Measurements from ENCODE around the gene CDHR3. TPM values are rescaled to one million over a fixed set of nuclear protein-coding genes. Genes with fewer than 3 reads are reported as not detected.
"Not testable (repeated sequence)": the region's sequence is repeated elsewhere in the genome, so short reads cannot be mapped to it uniquely, and the experiment has no call there.

The CDHR3 gene
- total RNA-seq, 1 experiment from 2014 or later = not detected

GRCh38 chr7:105951597-105951996 lies 11.5 kb upstream of the CDHR3 start:
- Histone ChIP-seq H3K36me3 (ENCODE audit: insufficient read depth, low read length) (no peaks in the 10 kb centered on the region), H3K9ac (ENCODE audit: low read length) (no peak overlapping the region), H2AFZ (ENCODE audit: low read length) (no peak overlapping the region), H3K4me2 (ENCODE audit: low read depth, low read length, poor library complexity, severe bottlenecking) (no peak overlapping the region), H3K9me2 (replicated peaks; ENCODE audit: insufficient read depth, low read length) (no peaks in the 10 kb centered on the region), H3K9me3 (ENCODE audit: low read length) (peaks cover 10% of the 10 kb centered on the region; the same call in 1 of the 2 replicates), H4K20me1 (ENCODE audit: insufficient read depth, low read depth, low read length) (no peaks in the 10 kb centered on the region), H3K4me1 (ENCODE audit: low read length) (no peaks in the 10 kb centered on the region), H3K27me3 (ENCODE audit: low read length) (no peaks in the 10 kb centered on the region; the same call in 1 of the 2 replicates), H3K27ac (ENCODE audit: low read length) (no peak overlapping the region), H3K4me3 (ENCODE audit: low read length) (no peak overlapping the region), H3K79me2 (ENCODE audit: low read length) (no peaks in the 10 kb centered on the region)
- DNase-seq = no peak

- H3K9me2 ChIP-seq (replicated peaks; ENCODE audit: insufficient read depth, low read length) = no peaks in the 10 kb centered on the region
- no peak overlapping the region for H3K27ac ChIP-seq (ENCODE audit: low read length)
- no peaks in the 10 kb centered on the region for H4K20me1 ChIP-seq (ENCODE audit: insufficient read depth, low read depth, low read length)
- H3K36me3 ChIP-seq (ENCODE audit: insufficient read depth, low read length) = no peaks in the 10 kb centered on the region
- H3K9ac ChIP-seq (ENCODE audit: low read length) = no peak overlapping the region
- H3K9me3 ChIP-seq (ENCODE audit: low read length) = peaks cover 10% of the 10 kb centered on the region; the same call in 1 of the 2 replicates
- H3K4me1 ChIP-seq (ENCODE audit: low read length) = no peaks in the 10 kb centered on the region
- no peak overlapping the region for H3K4me2 ChIP-seq (ENCODE audit: low read depth, low read length, poor library complexity, severe bottlenecking)
- no peaks in the 10 kb centered on the region; the same call in 1 of the 2 replicates for H3K27me3 ChIP-seq (ENCODE audit: low read length)
- H2AFZ ChIP-seq (ENCODE audit: low read length) = no peak overlapping the region
- no peaks in the 10 kb centered on the region for H3K79me2 ChIP-seq (ENCODE audit: low read length)
- DNase-seq = no peak
- no peak overlapping the region for H3K4me3 ChIP-seq (ENCODE audit: low read length)
These were observed 10.0 kb upstream of the CDHR3 start for GRCh38 chr7:105952917-105953595.

GRCh38 chr7:105954711-105955110 lies 8.4 kb upstream of the CDHR3 start:
- Histone ChIP-seq H3K9ac (ENCODE audit: low read length) (no peak overlapping the region), H3K9me3 (ENCODE audit: low read length) (peaks cover 10% of the 10 kb centered on the region; the same call in 1 of the 2 replicates), H2AFZ (ENCODE audit: low read length) (no peak overlapping the region), H4K20me1 (ENCODE audit: insufficient read depth, low read depth, low read length) (no peaks in the 10 kb centered on the region), H3K79me2 (ENCODE audit: low read length) (no peaks in the 10 kb centered on the region), H3K36me3 (ENCODE audit: insufficient read depth, low read length) (no peaks in the 10 kb centered on the region), H3K4me3 (ENCODE audit: low read length) (no peak overlapping the region), H3K4me1 (ENCODE audit: low read length) (no peaks in the 10 kb centered on the region), H3K27ac (ENCODE audit: low read length) (no peak overlapping the region), H3K4me2 (ENCODE audit: low read depth, low read length, poor library complexity, severe bottlenecking) (no peak overlapping the region), H3K9me2 (replicated peaks; ENCODE audit: insufficient read depth, low read length) (no peaks in the 10 kb centered on the region), H3K27me3 (ENCODE audit: low read length) (no peaks in the 10 kb centered on the region; the same call in 1 of the 2 replicates)
- no peak for DNase-seq

- H3K4me3 ChIP-seq (ENCODE audit: low read length); H3K79me2 ChIP-seq (ENCODE audit: low read length); H3K9me3 ChIP-seq (ENCODE audit: low read length); H3K4me1 ChIP-seq (ENCODE audit: low read length); H3K9ac ChIP-seq (ENCODE audit: low read length); H3K27ac ChIP-seq (ENCODE audit: low read length); H2AFZ ChIP-seq (ENCODE audit: low read length); H3K4me2 ChIP-seq (ENCODE audit: low read depth, low read length, poor library complexity, severe bottlenecking); H4K20me1 ChIP-seq (ENCODE audit: insufficient read depth, low read depth, low read length); DNase-seq; H3K36me3 ChIP-seq (ENCODE audit: insufficient read depth, low read length); H3K27me3 ChIP-seq (ENCODE audit: low read length); H3K9me2 ChIP-seq (replicated peaks; ENCODE audit: insufficient read depth, low read length): not testable (repeated sequence)
These were observed 7.2 kb upstream of the CDHR3 start for GRCh38 chr7:105955651-105956466.

- no peaks in the 10 kb centered on the region for H3K79me2 ChIP-seq (ENCODE audit: low read length)
- H3K27ac ChIP-seq (ENCODE audit: low read length) = no peak overlapping the region
- no peak overlapping the region for H2AFZ ChIP-seq (ENCODE audit: low read length)
- no peaks in the 10 kb centered on the region for H4K20me1 ChIP-seq (ENCODE audit: insufficient read depth, low read depth, low read length)
- H3K36me3 ChIP-seq (ENCODE audit: insufficient read depth, low read length) = no peaks in the 10 kb centered on the region
- no peak for DNase-seq
- H3K9ac ChIP-seq (ENCODE audit: low read length) = no peak overlapping the region
- no peaks in the 10 kb centered on the region for H3K4me1 ChIP-seq (ENCODE audit: low read length)
- no peak overlapping the region for H3K4me3 ChIP-seq (ENCODE audit: low read length)
- no peaks in the 10 kb centered on the region for H3K9me3 ChIP-seq (ENCODE audit: low read length)
- H3K4me2 ChIP-seq (ENCODE audit: low read depth, low read length, poor library complexity, severe bottlenecking) = no peak overlapping the region
- H3K9me2 ChIP-seq (replicated peaks; ENCODE audit: insufficient read depth, low read length) = no peaks in the 10 kb centered on the region
- H3K27me3 ChIP-seq (ENCODE audit: low read length) = no peaks in the 10 kb centered on the region; the same call in 1 of the 2 replicates
These were observed 5.1 kb upstream of the CDHR3 start for GRCh38 chr7:105958012-105958411.

- no peaks in the 10 kb centered on the region for H3K9me2 ChIP-seq (replicated peaks; ENCODE audit: insufficient read depth, low read length)
These were observed 711 bp upstream of the CDHR3 start for GRCh38 chr7:105962353-105962752.

GRCh38 chr7:105971845-105972244 lies 8.8 kb downstream of the CDHR3 start:
- no peaks in the 10 kb centered on the region for H3K27me3 ChIP-seq (ENCODE audit: low read length)
- H3K79me2 ChIP-seq (ENCODE audit: low read length) = no peaks in the 10 kb centered on the region
- H3K9me3 ChIP-seq (ENCODE audit: low read length) = no peaks in the 10 kb centered on the region
- DNase-seq = no peak
- no peak overlapping the region for H3K4me3 ChIP-seq (ENCODE audit: low read length)
- no peak overlapping the region for H3K4me2 ChIP-seq (ENCODE audit: low read depth, low read length, poor library complexity, severe bottlenecking)
- no peaks in the 10 kb centered on the region for H3K4me1 ChIP-seq (ENCODE audit: low read length)
- H2AFZ ChIP-seq (ENCODE audit: low read length) = no peak overlapping the region
- no peaks in the 10 kb centered on the region for H3K9me2 ChIP-seq (replicated peaks; ENCODE audit: insufficient read depth, low read length)
- no peak overlapping the region for H3K27ac ChIP-seq (ENCODE audit: low read length)
- no peaks in the 10 kb centered on the region for H4K20me1 ChIP-seq (ENCODE audit: insufficient read depth, low read depth, low read length)
- H3K9ac ChIP-seq (ENCODE audit: low read length) = no peak overlapping the region
- H3K36me3 ChIP-seq (ENCODE audit: insufficient read depth, low read length) = no peaks in the 10 kb centered on the region

More at GRCh38 chr7:105962353-105962752, 711 bp upstream of the CDHR3 start:
- no peaks in the 10 kb centered on the region for H3K4me1 ChIP-seq (ENCODE audit: low read length)
- H3K27me3 ChIP-seq (ENCODE audit: low read length) = no peaks in the 10 kb centered on the region
- H3K4me3 ChIP-seq (ENCODE audit: low read length) = no peak overlapping the region
- no peaks in the 10 kb centered on the region for H3K79me2 ChIP-seq (ENCODE audit: low read length)
- DNase-seq = no peak
- H3K4me2 ChIP-seq (ENCODE audit: low read depth, low read length, poor library complexity, severe bottlenecking) = no peak overlapping the region
- H3K36me3 ChIP-seq (ENCODE audit: insufficient read depth, low read length) = no peaks in the 10 kb centered on the region
- no peaks in the 10 kb centered on the region for H4K20me1 ChIP-seq (ENCODE audit: insufficient read depth, low read depth, low read length)
- H2AFZ ChIP-seq (ENCODE audit: low read length) = no peak overlapping the region
- H3K9ac ChIP-seq (ENCODE audit: low read length) = no peak overlapping the region
- no peaks in the 10 kb centered on the region for H3K9me3 ChIP-seq (ENCODE audit: low read length)
- no peak overlapping the region for H3K27ac ChIP-seq (ENCODE audit: low read length)

- Histone ChIP-seq H3K27ac (ENCODE audit: low read length) (no peak overlapping the region), H3K9me2 (replicated peaks; ENCODE audit: insufficient read depth, low read length) (no peaks in the 10 kb centered on the region), H2AFZ (ENCODE audit: low read length) (no peak overlapping the region), H3K4me1 (ENCODE audit: low read length) (no peaks in the 10 kb centered on the region), H3K9me3 (ENCODE audit: low read length) (no peaks in the 10 kb centered on the region), H3K4me2 (ENCODE audit: low read depth, low read length, poor library complexity, severe bottlenecking) (no peak overlapping the region), H3K4me3 (ENCODE audit: low read length) (no peak overlapping the region), H4K20me1 (ENCODE audit: insufficient read depth, low read depth, low read length) (no peaks in the 10 kb centered on the region), H3K79me2 (ENCODE audit: low read length) (no peaks in the 10 kb centered on the region), H3K9ac (ENCODE audit: low read length) (no peak overlapping the region), H3K36me3 (ENCODE audit: insufficient read depth, low read length) (no peaks in the 10 kb centered on the region), H3K27me3 (ENCODE audit: low read length) (no peaks in the 10 kb centered on the region)
- no peak for DNase-seq
These were observed 9.2 kb downstream of the CDHR3 start for GRCh38 chr7:105972276-105972675.

Data from Karpas-422 (cell line).